ENCODE measurements around the gene TTC23. TPM values are rescaled to one million over a fixed set of nuclear protein-coding genes. Genes with fewer than 3 reads are reported as not detected.

Gene TTC23, protein sequence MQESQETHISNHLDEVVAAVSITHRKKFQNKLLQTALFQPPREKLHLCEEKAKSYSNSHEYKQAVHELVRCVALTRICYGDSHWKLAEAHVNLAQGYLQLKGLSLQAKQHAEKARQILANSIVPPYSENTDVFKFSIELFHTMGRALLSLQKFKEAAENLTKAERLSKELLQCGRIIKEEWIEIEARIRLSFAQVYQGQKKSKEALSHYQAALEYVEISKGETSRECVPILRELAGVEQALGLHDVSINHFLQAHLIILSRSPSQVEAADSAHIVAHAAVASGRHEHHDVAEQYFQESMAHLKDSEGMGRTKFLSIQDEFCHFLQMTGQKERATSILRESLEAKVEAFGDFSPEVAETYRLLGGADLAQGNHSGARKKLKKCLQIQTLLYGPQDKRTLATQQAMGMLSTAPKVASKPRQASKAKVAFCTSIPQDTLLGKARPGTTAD
- 14.1 and 16.0 TPM in 2 replicates for total RNA-seq (2014; rRNA removed; shearing (Covaris generic))
- polyA plus RNA-seq (2015; cell fraction: cytosol; rRNA removed): 12.4 and 18.5 TPM in 2 replicates
- 26.2 and 44.6 TPM in 2 replicates for polyA plus RNA-seq (2015; cell fraction: nucleus; rRNA removed)

DNA sequence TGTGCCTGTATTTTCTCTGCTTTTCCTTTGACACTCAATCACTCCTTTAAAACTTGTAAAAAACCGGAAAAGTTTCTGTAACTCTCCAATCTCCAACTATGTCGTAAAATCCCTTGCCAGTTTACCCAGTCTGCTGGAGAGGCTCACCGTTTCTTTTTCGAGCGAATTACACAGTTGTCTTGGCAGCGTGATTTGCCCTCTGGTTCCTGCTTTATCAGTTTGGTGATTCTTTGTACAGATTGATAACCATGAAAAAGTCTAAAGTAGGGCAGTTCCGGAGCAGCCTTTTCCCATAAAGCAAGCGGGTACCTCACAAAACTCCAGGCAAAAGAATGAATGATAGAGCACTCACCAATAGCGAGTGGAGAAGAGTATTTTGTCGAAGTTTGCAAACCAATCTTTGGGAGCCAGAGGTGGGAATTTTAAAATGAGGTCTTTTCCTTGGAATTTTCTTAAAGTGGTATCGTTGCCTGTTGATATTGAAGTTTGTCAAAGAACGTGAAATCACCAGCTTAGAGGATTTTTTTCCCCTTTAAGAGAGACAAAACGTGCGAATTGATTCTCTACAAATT, at the start of gene TTC23:
TTC23 (minus strand) TSS at position 312 of the 572 bp plus-strand sequence. CDS start 20,869 bp downstream, outside the sequence.
- in situ Hi-C loops (cut with HindIII; ENCODE audit: low pct_unique_long_range_greater_than_20kb, low sequenced_read_pairs): no loop called here
- peak; percentile 93 for DNase-seq (ENCODE audit: low read depth, low spot score)

DNA sequence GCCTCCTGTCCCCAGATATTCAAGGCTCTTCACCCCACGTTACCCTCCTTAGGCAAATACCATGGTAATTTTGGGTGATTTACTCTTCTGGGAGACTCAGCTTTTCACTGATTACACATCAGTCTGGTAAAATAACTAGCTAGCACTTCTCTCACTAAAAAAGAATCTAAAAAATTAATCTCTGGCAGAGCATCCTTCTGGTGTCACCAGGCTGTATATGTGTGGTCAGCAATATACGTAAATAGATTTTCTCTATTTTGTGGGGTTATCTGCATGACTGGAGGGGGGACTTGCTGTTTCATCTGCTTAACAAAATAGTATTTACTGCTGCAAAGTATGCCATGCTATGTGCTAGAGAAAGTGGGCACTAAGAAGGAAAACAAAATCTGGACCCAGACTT, 47.0 kb upstream of the TTC23 start:
- no peak for DNase-seq (ENCODE audit: low read depth, low spot score)
- in situ Hi-C loops (cut with HindIII; ENCODE audit: low pct_unique_long_range_greater_than_20kb, low sequenced_read_pairs): no loop called here

DNA sequence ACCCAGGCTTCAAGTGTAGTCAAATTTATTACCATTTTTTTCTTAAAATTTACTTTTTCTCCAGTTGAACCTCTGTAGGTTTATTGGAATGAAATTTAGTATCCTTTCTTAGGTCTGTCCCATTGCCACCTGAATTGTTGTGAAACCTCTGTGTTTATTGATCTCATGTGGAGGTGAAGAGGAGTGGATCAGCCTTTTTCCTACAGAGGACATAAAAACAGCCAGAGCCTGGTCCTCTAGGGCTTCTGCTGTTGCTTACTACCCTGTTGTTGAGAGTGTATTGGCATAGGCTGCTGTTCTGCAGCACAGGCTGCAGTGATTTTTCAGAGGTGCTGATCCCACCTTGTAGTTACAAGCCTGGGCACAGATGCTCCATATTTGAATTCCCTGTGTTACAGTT, 46.5 kb upstream of the TTC23 start:
- DNase-seq (ENCODE audit: low read depth, low spot score): no peak
- in situ Hi-C loops (cut with HindIII; ENCODE audit: low pct_unique_long_range_greater_than_20kb, low sequenced_read_pairs): no loop called here

DNA sequence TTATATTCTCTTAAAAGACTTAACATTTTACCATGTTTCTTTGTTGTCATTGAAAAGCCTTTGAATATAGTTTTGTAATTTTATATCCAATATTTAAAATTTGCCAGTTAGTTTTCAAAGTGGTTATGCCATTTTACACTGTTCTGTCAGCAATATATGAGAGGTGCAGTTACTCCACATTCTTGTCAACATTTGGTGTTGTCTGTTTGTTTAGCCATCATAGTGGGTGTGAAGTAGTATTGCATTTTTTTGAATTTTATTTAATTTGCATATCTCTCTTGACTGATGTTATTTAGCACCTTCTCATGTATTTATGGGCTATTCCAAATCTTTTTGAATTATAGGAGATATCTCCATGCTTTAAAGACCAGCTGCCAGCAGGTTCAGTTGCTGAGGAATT, 42.3 kb upstream of the TTC23 start:
- in situ Hi-C loops (cut with HindIII; ENCODE audit: low pct_unique_long_range_greater_than_20kb, low sequenced_read_pairs): no loop called here
- DNase-seq (ENCODE audit: low read depth, low spot score): no peak

DNA sequence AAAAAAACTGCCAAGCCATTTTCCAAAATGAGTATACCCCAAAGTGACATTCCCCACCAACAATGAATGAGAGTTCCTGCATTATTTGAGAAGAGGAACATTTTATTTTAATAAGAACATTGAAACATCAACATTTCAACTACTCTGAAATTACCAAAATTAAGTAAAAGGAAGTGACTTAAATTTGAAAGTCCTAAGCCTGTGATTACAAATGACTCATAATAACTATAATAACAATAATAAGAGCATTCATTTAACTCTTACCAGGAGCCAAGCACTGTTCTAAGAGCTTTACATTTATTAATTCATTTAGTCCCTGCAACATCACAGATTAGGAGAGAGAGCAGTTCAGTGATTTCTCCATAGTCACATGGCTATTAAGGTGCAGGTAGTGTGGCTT, 34.3 kb upstream of the TTC23 start:
- in situ Hi-C loops (cut with HindIII; ENCODE audit: low pct_unique_long_range_greater_than_20kb, low sequenced_read_pairs): no loop called here
- DNase-seq (ENCODE audit: low read depth, low spot score): no peak

DNA sequence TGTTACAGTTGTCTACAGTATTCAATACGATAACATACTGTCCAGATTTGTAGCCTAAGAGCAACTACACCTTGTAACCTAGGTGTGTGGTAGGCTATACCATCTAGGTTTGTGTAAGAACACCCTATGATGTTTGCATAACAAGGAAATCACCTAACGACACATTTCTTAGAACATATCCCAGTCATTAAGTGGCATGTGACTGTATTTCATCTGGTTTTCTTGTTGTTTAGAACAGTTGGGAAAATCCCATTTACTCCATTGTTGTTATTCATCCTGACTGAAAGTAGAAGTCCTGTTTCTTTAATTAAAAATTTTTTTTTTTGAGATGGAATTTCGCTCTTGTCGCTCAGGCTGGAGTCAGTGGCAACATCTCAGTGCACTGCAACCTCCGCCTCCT, 33.2 kb upstream of the TTC23 start:
- no peak for DNase-seq (ENCODE audit: low read depth, low spot score)
- in situ Hi-C loops (cut with HindIII; ENCODE audit: low pct_unique_long_range_greater_than_20kb, low sequenced_read_pairs): no loop called here

DNA sequence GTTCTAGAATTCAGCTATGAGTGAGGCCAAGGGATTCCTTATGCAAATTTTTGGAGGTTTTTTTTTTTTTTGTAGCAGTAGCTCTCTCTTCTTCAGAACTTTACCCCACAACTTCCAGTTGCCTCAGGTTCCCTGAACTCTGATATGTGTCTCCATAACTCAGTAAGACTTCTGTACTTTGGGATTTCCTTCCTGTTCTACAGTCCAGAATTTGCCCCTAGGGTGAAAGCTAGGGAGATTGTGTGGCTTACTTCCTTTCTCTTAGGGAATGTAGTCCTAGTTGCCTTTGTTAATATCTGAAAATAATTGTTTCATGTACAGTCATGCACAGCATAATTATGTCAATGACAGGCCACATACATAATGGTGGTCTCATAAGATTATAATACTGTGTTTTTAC, 32.7 kb upstream of the TTC23 start:
- peak; percentile 23 for DNase-seq (ENCODE audit: low read depth, low spot score)
- in situ Hi-C loops (cut with HindIII; ENCODE audit: low pct_unique_long_range_greater_than_20kb, low sequenced_read_pairs): no loop called here

DNA sequence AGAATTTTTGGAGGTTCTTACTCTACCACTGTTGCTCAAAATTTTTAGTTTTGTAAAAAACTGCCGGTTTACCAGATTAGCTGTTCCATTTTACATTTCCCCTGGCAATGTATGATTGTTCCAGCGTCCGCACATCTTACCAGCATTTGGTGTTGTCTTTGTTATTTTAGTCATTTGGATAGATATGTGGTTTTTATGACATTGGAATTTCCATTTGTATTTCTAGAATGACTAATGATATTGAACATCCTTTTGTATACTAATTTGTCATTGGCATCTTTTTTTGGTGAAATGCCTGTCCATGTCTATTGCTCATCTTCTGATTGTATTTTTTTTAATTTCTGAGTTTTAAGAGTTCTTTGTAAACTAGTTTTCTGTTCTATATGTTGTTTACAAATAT, 30.4 kb upstream of the TTC23 start:
- in situ Hi-C loops (cut with HindIII; ENCODE audit: low pct_unique_long_range_greater_than_20kb, low sequenced_read_pairs): no loop called here
- DNase-seq (ENCODE audit: low read depth, low spot score): no peak

DNA sequence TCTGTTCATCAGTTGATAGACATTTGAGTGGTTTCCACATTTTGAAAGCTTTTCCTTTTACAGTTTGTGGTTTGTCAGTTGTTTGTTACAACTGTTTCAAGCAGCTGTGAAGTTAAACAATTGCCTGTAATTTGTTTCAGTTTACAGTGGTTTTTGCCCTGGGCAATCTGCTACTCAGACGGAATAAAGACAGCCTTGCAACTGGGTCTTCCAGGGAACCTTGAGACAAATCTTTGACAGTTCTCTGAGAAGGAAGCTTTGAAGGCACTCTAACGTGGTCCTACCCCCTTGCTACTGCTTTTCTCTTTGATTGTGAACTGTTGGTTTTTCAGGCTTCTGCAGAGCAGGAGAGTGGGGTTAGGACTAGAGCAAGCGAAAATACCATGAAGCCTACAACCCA, 29.9 kb upstream of the TTC23 start:
- peak; percentile 28 for DNase-seq (ENCODE audit: low read depth, low spot score)

DNA sequence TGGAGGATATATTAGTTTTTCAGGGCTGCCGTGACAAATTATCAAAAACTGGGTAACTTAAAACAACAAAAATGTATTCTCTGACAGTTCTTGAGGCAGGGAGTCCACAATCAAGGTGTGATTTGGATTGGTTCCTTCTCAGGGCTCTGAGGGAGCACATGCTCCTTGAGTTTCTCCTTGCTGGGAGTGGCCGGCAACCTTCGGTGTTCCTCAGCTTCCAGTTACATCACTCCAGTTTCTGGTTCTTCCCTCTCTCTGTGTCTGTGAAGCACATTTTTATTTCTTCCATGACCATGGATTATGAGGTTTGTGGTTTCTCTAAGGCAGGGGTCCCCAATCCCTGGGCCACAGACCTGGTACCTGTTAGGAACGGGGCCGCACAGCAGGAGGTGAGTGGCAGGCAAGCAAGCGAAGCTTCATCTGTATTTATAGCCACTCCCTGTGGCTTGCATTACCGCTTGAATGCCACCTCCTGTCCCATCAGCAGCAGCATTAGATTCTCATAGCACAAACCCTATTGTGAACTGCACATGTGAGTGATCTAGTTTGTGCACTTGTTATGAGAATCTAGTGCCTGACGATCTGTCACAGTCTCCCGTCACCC, 26.2 kb upstream of the TTC23 start:
- in situ Hi-C loops (cut with HindIII; ENCODE audit: low pct_unique_long_range_greater_than_20kb, low sequenced_read_pairs): no loop called here
- no peak for DNase-seq (ENCODE audit: low read depth, low spot score)

More for the DNA sequence above, 29.9 kb upstream of the TTC23 start:
- in situ Hi-C loops (cut with HindIII; ENCODE audit: low pct_unique_long_range_greater_than_20kb, low sequenced_read_pairs): no loop called here

DNA sequence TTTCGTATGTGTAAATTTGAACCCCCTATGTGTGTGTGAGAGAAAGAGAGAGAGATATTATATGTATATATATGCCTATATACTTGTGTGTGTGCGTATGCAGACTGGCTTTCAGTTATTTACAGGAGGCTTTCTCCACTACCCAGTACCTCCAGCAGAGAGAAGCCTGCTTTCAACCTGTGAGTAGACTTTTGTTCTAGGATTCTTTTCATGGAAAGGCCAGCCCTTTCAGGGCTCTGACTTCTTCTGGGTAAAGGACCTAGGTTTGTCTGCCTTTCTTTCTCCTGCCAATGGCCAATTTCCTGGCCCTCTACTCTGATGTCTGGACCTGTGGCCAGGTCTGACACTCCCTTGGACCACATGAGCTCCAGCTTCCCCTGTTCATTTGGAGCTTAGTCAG, 25.7 kb upstream of the TTC23 start:
- in situ Hi-C loops (cut with HindIII; ENCODE audit: low pct_unique_long_range_greater_than_20kb, low sequenced_read_pairs): no loop called here
- DNase-seq (ENCODE audit: low read depth, low spot score): no peak

DNA sequence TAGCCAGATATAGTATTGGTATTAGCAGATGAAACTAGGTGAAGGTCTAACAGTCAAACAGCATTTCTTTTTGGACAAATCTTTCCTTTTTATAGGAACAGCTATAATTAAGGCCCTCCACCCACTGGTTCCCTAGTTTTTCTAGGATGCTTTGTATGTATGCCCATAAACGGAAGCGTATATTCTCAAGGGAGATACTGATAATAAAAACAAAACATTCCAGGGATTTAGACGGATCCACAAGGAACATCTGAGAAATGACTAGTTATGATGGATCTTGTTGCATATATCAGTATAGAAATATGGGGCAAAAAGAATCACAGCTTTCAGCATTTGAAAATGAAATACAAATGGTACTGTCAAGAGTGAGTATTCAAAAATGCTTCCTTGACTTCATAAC, 24.4 kb upstream of the TTC23 start:
- DNase-seq (ENCODE audit: low read depth, low spot score): no peak
- in situ Hi-C loops (cut with HindIII; ENCODE audit: low pct_unique_long_range_greater_than_20kb, low sequenced_read_pairs): no loop called here

DNA sequence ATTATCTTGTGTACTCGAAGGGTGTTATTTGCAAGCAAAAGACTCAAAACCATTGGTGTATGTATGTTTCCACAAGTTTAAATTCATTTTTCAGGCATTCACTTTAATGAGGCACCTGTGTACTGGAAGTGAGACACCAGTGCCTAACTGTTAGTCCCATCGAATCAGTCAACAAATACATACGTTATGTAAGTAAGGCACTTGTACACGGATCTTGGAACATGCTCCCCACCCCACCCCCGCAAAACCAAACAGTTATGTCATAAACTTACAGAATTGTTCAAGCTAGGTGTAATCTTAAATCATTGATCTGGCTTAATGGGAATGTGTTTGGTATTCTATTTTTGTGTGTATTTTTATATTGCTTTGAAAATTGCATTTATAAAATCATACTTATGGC, 19.1 kb upstream of the TTC23 start:
- in situ Hi-C loops (cut with HindIII; ENCODE audit: low pct_unique_long_range_greater_than_20kb, low sequenced_read_pairs): no loop called here
- DNase-seq (ENCODE audit: low read depth, low spot score): no peak

DNA sequence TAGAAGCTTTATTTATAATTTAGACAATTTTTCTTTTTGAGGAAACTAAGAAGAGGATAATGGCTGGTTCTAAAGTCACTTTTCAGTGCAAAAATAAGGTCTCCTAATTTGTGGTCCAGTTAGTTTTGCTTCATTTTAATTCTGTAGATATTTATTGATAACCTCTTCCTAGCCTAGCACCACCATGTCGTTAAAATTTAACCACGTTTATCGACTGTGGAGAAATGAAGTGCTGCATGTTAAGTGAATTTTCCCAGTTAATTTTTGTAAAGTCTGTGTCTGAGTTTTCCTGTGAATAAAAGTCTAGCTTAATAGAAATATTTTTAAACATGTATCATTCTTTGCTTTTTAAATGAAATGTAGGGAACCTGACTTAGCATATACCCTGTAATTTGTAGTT, 18.6 kb upstream of the TTC23 start:
- DNase-seq (ENCODE audit: low read depth, low spot score): no peak
- in situ Hi-C loops (cut with HindIII; ENCODE audit: low pct_unique_long_range_greater_than_20kb, low sequenced_read_pairs): no loop called here

DNA sequence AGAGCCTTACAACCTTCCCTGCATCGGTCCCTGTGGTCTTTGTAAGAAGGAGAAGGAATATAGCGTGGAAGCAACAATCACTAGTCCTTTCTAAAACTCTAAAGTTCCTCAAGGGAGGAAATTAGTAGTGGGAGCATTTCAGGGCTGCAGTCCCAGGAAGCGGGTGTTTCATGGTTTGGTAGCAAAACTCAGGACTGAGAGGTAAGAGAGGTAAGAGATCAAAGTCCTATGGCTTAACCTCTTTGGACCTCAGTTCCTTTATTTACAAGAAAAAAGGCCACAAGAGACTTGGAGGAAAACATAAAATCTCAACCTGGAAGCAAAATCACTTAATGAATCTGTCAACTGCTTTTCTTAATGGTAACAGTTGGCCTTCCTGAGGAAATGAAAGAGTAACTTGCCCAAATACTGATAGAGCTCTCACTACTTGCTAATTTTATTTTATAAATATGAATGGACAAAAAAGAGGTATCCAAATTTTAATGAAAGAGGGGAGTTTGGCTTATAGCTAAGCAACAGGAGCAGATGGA, 16.2 kb upstream of the TTC23 start:
- in situ Hi-C loops (cut with HindIII; ENCODE audit: low pct_unique_long_range_greater_than_20kb, low sequenced_read_pairs): no loop called here
- no peak for DNase-seq (ENCODE audit: low read depth, low spot score)

DNA sequence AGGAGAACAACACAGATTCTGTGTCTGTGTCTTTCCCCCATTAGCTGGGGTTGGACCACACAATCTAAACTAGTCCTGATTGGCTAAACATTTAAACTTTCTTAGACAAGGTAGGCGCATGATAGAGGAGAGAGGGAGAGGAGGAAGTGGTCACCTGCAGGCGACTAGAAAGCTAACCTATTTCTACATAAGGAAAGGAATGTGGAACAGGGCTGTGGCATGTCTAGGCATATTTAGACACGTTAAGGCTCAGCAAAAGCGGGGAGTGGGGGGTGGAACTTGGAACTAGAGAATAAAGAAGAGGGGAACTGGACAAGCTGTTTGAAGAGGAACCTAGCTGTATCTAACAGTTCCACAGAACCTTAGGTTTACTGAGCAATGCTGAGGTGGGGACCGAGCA, 14.7 kb upstream of the TTC23 start:
- in situ Hi-C loops (cut with HindIII; ENCODE audit: low pct_unique_long_range_greater_than_20kb, low sequenced_read_pairs): no loop called here

DNA sequence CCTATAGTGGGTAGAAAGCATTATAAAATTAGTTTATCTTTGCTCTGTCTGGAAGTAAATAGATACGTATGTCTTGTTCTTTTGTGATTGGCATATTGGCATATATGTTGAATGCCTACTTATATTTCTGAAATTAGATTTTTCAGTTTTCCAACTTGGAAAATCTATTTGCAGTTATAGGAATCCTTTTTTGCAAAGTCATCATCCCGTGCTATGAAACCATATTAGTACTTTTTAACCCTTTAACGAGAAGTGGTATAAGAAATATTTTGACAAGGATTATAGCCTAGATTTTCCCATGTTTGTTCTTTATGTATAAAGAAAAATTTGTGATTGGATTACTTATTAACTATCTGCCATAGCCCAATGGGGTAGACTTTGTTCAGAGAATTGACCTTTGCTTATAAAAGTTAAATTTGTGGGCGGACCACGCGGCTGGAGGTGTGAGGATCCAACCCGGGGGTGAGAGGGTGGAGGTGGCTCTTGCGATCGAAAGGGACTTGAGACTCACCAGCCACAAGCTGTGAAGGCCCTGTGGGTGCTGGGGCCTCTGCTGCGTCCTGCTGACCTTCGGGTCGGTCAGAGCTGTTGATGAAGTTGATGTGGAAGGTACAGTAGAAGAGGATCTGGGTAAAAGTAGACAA, 7.8 kb upstream of the TTC23 start:
- in situ Hi-C loops (cut with HindIII; ENCODE audit: low pct_unique_long_range_greater_than_20kb, low sequenced_read_pairs): no loop called here
- no peak for DNase-seq (ENCODE audit: low read depth, low spot score)

More for the DNA sequence above, 14.7 kb upstream of the TTC23 start:
- DNase-seq (ENCODE audit: low read depth, low spot score): no peak
